NB4 (cell line): ENCODE results near the gene RBMXL3.

Source experiments
- DNase-seq: peaks from one replicate; pipeline ENCODE4 v3.0.0; 2010; ENCODE audit warnings: low read depth
- H3K4me3 ChIP-seq: one replicate; pipeline ENCODE4 v1.5.1; 2011; ENCODE audit warnings: mild to moderate bottlenecking, low read depth, low read length, moderate library complexity
- CTCF ChIP-seq: IDR thresholded peaks from one replicate; pipeline ENCODE4 v1.5.1; 2012; ENCODE audit warnings: low read depth, low read length
- MYC ChIP-seq: IDR thresholded peaks from 2 replicates; pipeline ENCODE4 v1.6.1; 2011; ENCODE audit warnings: low read depth, low read length
- POLR2A ChIP-seq: IDR thresholded peaks from 2 replicates; pipeline ENCODE4 v1.6.1; 2011; ENCODE audit warnings: mild to moderate bottlenecking; ENCODE audit not compliant: insufficient read length; ENCODE audit errors: extremely low read depth
- TF ChIP-seq, protein P1 (sequence below): IDR thresholded peaks from 2 replicates; pipeline ENCODE4 v1.6.1; 2011; ENCODE audit warnings: low read depth, low read length

Gene RBMXL3

GRCh38 chrX:115189110-115189509 is at the start of gene RBMXL3:
RBMXL3 (plus strand) TSS chrX:115189410; CDS start chrX:115189442, 32 bp downstream.
- DNase-seq = no peak
- no peak within 1 kb of the TSS for H3K4me3 ChIP-seq
- TF ChIP-seq CTCF (no peak), POLR2A (no peak), MYC (no peak)
- TF ChIP-seq, protein P1, sequence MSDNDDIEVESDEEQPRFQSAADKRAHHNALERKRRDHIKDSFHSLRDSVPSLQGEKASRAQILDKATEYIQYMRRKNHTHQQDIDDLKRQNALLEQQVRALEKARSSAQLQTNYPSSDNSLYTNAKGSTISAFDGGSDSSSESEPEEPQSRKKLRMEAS = no peak

DNA sequence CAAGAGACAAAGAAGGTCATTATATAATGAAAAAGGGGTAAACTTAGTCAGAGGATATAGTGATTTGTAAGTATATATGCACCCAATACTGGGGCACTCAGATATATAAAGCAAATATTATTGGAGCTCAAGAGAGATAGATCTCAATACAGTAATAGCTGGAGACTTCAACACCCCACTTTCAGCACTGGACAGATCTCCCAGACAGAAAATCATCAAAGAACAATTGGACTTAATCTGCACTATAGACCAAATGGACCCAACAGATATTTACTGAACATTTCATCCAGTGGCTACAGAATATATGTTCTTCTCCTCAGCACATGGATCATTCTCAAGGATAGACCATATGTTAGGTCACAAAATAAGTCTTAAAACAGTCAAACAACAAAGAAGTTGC is 47.2 kb upstream of the RBMXL3 start:
- DNase-seq = no peak
- TF ChIP-seq CTCF = no peak
- TF ChIP-seq, protein P1 = no peak
- TF ChIP-seq POLR2A = no peak
- no peak for TF ChIP-seq MYC
- no peak overlapping the region for H3K4me3 ChIP-seq

DNA sequence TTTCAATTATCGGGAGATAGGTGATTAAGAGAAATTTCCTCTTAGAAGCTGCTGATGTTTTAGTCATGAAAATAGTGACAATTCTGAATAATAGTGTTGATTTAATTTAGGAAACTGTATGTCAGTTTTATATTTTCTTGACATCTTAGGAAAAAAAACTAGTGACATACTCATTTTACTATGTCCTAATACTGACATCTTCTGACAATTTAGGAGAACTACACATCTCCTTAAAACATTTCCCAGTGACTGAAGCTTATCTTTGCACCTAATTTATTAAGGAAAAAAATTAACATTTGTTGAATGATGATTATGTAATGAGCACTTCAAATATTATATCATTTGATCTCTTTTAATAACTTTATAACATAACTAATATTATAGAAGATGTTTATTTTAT is 42.0 kb upstream of the RBMXL3 start:
- DNase-seq = peak; percentile 10
- TF ChIP-seq CTCF (no peak), POLR2A (no peak), MYC (no peak)
- TF ChIP-seq, protein P1 = no peak
- H3K4me3 ChIP-seq = no peak overlapping the region

GRCh38 chrX:115173181-115173580 is 16.0 kb upstream of the RBMXL3 start:
- H3K4me3 ChIP-seq = no peak overlapping the region
- TF ChIP-seq CTCF (no peak), MYC (no peak), POLR2A (no peak)
- TF ChIP-seq, protein P1 = no peak
- no peak for DNase-seq

GRCh38 chrX:115174548-115174947 is 14.7 kb upstream of the RBMXL3 start:
- TF ChIP-seq MYC (no peak), POLR2A (no peak), CTCF (no peak)
- TF ChIP-seq, protein P1 = no peak
- H3K4me3 ChIP-seq = no peak overlapping the region
- DNase-seq = no peak

DNA sequence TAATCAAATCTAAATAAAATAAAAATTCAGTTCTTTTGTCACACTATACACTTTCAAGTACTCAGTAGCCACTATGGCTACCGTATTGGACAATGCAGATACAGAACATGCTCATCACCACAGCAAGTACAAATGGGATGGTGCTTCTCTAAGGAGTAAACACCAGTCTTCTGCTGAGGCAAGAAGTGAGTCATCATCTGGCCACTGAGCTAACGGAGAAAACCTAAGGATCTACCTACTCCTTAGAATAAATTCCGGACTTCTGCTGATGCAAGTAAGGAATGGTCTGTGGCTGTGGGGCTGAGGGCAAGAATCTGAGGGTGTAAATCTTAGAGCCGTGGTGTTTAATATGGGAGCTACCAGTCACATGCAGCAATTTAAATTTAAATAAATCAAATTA is 11.3 kb upstream of the RBMXL3 start:
- no peak overlapping the region for H3K4me3 ChIP-seq
- DNase-seq = no peak
- no peak for TF ChIP-seq MYC
- TF ChIP-seq, protein P1 = no peak
- no peak for TF ChIP-seq CTCF
- TF ChIP-seq POLR2A = no peak
